SK-N-SH treated with all-trans-retinoic acid at 6 μM for 48 hours (cell line): ENCODE data around the gene FMO4.

Experiments
- ATAC-seq: fragments of 200-7000 bp; cut with Tn5 transposase; 3 replicates; pipeline ENCODE4 v1.9.1; 2020; ENCODE audit warnings: mild to moderate bottlenecking, moderate library complexity
- ARNTL ChIP-seq: fragments of 450-650 bp; formaldehyde crosslinking; IDR thresholded peaks from 2 replicates; pipeline ENCODE4 v1.5.0; 2020; ENCODE audit warnings: low read depth, mild to moderate bottlenecking, moderate library complexity, borderline replicate concordance
- CREB5 ChIP-seq: fragments of 250-450 bp; sonication (Bioruptor Pico); IDR thresholded peaks from 2 replicates; pipeline ENCODE4 v1.5.1; 2020; ENCODE audit warnings: low read depth, mild to moderate bottlenecking, moderate library complexity
- CSDC2 ChIP-seq: fragments of 250-450 bp; sonication (Bioruptor Pico); IDR thresholded peaks from 2 replicates; pipeline ENCODE4 v1.5.0; 2020; ENCODE audit warnings: mild to moderate bottlenecking, moderate library complexity
- ESRRG ChIP-seq: fragments of 250-450 bp; sonication (Bioruptor Pico); IDR thresholded peaks from 2 replicates; pipeline ENCODE4 v1.6.1; 2021; ENCODE audit warnings: mild to moderate bottlenecking
- ISL1 ChIP-seq: fragments of 250-450 bp; sonication (Bioruptor Pico); IDR thresholded peaks from 2 replicates; pipeline ENCODE4 v2.1.2; 2022; ENCODE audit warnings: mild to moderate bottlenecking, moderate library complexity
- OSR1 ChIP-seq: fragments of 250-450 bp; sonication (Bioruptor Pico); IDR thresholded peaks from 2 replicates; pipeline ENCODE4 v1.8.0; 2022; ENCODE audit warnings: moderate library complexity, mild to moderate bottlenecking, inconsistent platforms
- PPARA ChIP-seq: fragments of 250-450 bp; sonication (Bioruptor Pico); IDR thresholded peaks from 2 replicates; pipeline ENCODE4 v1.5.0; 2020; ENCODE audit warnings: mild to moderate bottlenecking, borderline replicate concordance
- RARB ChIP-seq: fragments of 250-450 bp; sonication (Bioruptor Pico); IDR thresholded peaks from 2 replicates; pipeline ENCODE4 v1.8.0; 2021; ENCODE audit warnings: mild to moderate bottlenecking, moderate library complexity
- SNAI2 ChIP-seq: fragments of 250-450 bp; sonication (Bioruptor Pico); IDR thresholded peaks from 2 replicates; pipeline ENCODE4 v1.5.0; 2020; ENCODE audit warnings: mild to moderate bottlenecking, moderate library complexity
- TCF4 ChIP-seq: fragments of 250-450 bp; sonication (Bioruptor Pico); IDR thresholded peaks from 2 replicates; pipeline ENCODE4 v1.8.0; 2021; ENCODE audit warnings: mild to moderate bottlenecking, moderate library complexity, borderline replicate concordance
- TOX ChIP-seq: fragments of 250-450 bp; sonication (Bioruptor Pico); IDR thresholded peaks from 2 replicates; pipeline ENCODE4 v1.8.0; 2021; ENCODE audit warnings: mild to moderate bottlenecking, moderate library complexity, borderline replicate concordance
- TSHZ2 ChIP-seq: fragments of 250-450 bp; sonication (Bioruptor Pico); IDR thresholded peaks from 2 replicates; pipeline ENCODE4 v1.5.0; 2020; ENCODE audit warnings: mild to moderate bottlenecking, moderate library complexity
- ZC3H10 ChIP-seq: fragments of 250-450 bp; sonication (Bioruptor Pico); IDR thresholded peaks from 2 replicates; pipeline ENCODE4 v1.5.1; 2021; ENCODE audit warnings: mild to moderate bottlenecking, moderate library complexity
- ZFP3 ChIP-seq: fragments of 250-450 bp; sonication (Bioruptor Pico); IDR thresholded peaks from 2 replicates; pipeline ENCODE4 v1.5.0; 2020; ENCODE audit warnings: mild to moderate bottlenecking, moderate library complexity
- ZFP30 ChIP-seq: fragments of 450-650 bp; formaldehyde crosslinking; IDR thresholded peaks from 2 replicates; pipeline ENCODE4 v1.5.0; 2022; ENCODE audit warnings: mild to moderate bottlenecking, moderate library complexity
- ZNF70 ChIP-seq: fragments of 450-650 bp; formaldehyde crosslinking; IDR thresholded peaks from 2 replicates; pipeline ENCODE4 v1.5.0; 2020; ENCODE audit warnings: mild to moderate bottlenecking, moderate library complexity
- ZNF8 ChIP-seq: fragments of 450-650 bp; formaldehyde crosslinking; IDR thresholded peaks from 2 replicates; pipeline ENCODE4 v1.5.0; 2020; ENCODE audit warnings: mild to moderate bottlenecking, moderate library complexity
- TF ChIP-seq, protein P1 (sequence below): fragments of 250-450 bp; sonication (Bioruptor Pico); IDR thresholded peaks from 2 replicates; pipeline ENCODE4 v1.8.0; 2020; ENCODE audit warnings: mild to moderate bottlenecking, moderate library complexity, borderline replicate concordance
- TF ChIP-seq, protein P2 (sequence below): fragments of 250-450 bp; sonication (Bioruptor Pico); IDR thresholded peaks from 2 replicates; pipeline ENCODE4 v1.8.0; 2021; ENCODE audit warnings: low read depth, mild to moderate bottlenecking, moderate library complexity, borderline replicate concordance
- TF ChIP-seq, protein P3 (sequence below): fragments of 250-450 bp; sonication (Bioruptor Pico); IDR thresholded peaks from 2 replicates; pipeline ENCODE4 v1.5.1; 2021; ENCODE audit warnings: mild to moderate bottlenecking, moderate library complexity

The FMO4 gene

DNA sequence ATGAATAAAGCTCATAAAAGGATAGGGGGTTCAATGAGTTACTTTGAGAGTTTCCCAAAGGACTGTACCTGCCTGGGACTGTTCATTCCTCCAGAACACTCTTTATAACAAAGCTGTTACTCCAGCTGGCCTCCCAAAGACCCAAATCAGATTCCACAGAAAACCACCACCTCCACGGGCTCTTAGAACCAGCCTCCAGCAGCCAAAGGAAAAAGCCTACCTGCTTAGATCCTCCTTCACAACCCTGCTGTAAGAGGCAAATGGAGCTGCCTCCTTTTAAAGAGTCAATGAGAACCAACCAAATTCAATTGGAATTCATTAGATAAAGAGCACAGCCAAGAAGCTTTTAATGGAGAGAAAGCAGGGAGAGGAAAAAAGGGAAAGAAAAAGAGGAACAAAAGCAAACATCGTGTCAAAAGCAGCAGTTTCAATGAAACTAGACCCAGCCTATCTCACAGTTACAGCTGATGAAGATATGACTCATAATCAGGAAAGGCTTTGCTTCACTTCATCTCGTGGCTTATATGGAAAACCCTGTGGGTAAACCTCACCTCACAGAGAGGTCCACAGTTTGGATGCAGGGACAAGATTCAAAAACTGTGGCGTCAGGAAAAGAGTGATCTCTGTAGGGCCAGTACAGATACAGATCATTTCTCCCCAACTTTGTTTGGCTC, 27.8 kb upstream of the FMO4 start:
- no peak for TF ChIP-seq ZNF8 (CRISPR knock-in tag)
- no peak for TF ChIP-seq TCF4
- TF ChIP-seq TOX: no peak
- no peak for TF ChIP-seq ARNTL (CRISPR knock-in tag)
- no peak for TF ChIP-seq TSHZ2
- TF ChIP-seq CSDC2: no peak
- TF ChIP-seq, protein P1, sequence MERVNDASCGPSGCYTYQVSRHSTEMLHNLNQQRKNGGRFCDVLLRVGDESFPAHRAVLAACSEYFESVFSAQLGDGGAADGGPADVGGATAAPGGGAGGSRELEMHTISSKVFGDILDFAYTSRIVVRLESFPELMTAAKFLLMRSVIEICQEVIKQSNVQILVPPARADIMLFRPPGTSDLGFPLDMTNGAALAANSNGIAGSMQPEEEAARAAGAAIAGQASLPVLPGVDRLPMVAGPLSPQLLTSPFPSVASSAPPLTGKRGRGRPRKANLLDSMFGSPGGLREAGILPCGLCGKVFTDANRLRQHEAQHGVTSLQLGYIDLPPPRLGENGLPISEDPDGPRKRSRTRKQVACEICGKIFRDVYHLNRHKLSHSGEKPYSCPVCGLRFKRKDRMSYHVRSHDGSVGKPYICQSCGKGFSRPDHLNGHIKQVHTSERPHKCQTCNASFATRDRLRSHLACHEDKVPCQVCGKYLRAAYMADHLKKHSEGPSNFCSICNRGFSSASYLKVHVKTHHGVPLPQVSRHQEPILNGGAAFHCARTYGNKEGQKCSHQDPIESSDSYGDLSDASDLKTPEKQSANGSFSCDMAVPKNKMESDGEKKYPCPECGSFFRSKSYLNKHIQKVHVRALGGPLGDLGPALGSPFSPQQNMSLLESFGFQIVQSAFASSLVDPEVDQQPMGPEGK (CRISPR knock-in tag): no peak
- no peak for TF ChIP-seq CREB5 (CRISPR knock-in tag)
- no peak for TF ChIP-seq ISL1 (CRISPR knock-in tag)
- no peak for TF ChIP-seq RARB (CRISPR knock-in tag)
- no peak for TF ChIP-seq OSR1 (CRISPR knock-in tag)
- TF ChIP-seq ZFP30 (CRISPR knock-in tag): no peak
- no peak for TF ChIP-seq PPARA (CRISPR knock-in tag)
- TF ChIP-seq, protein P2, sequence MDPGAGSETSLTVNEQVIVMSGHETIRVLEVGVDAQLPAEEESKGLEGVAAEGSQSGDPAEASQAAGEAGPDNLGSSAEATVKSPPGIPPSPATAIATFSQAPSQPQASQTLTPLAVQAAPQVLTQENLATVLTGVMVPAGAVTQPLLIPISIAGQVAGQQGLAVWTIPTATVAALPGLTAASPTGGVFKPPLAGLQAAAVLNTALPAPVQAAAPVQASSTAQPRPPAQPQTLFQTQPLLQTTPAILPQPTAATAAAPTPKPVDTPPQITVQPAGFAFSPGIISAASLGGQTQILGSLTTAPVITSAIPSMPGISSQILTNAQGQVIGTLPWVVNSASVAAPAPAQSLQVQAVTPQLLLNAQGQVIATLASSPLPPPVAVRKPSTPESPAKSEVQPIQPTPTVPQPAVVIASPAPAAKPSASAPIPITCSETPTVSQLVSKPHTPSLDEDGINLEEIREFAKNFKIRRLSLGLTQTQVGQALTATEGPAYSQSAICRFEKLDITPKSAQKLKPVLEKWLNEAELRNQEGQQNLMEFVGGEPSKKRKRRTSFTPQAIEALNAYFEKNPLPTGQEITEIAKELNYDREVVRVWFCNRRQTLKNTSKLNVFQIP (CRISPR knock-in tag): no peak
- ATAC-seq: peak; percentile 54; the same call in 2 of the 3 replicates

DNA sequence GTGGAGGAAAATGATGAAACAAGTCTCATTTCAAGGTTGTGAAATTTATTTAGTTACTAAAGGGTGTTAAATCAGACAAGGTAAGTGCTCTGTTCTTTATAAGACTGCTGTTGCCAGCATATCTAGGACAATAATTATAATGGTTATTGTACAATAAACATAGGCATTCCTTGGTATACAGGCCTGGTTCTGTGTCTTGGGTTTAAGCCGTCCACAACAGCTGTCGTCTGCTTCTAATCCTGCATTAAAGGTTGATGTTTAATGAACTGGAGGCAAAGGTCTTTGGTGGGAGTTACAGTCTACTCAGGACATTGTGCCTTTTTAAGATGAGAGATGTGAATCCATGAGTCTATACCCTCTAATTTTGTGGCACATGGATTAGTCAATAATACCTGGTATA, 23.4 kb upstream of the FMO4 start:
- TF ChIP-seq TSHZ2 (no peak), ZC3H10 (CRISPR knock-in tag) (no peak), TOX (no peak), ESRRG (CRISPR knock-in tag) (no peak), OSR1 (CRISPR knock-in tag) (no peak), CSDC2 (no peak)
- ATAC-seq: no peak

GRCh38 chr1:171292799-171293198, 21.2 kb upstream of the FMO4 start:
- peak; percentile 87 for ATAC-seq
- no peak for TF ChIP-seq ZNF8 (CRISPR knock-in tag)
- no peak for TF ChIP-seq ZNF70 (CRISPR knock-in tag)
- TF ChIP-seq, protein P1 (CRISPR knock-in tag): no peak
- no peak for TF ChIP-seq ZFP3 (CRISPR knock-in tag)
- TF ChIP-seq ESRRG (CRISPR knock-in tag): no peak
- no peak for TF ChIP-seq CSDC2
- TF ChIP-seq TCF4: no peak
- TF ChIP-seq, protein P3, sequence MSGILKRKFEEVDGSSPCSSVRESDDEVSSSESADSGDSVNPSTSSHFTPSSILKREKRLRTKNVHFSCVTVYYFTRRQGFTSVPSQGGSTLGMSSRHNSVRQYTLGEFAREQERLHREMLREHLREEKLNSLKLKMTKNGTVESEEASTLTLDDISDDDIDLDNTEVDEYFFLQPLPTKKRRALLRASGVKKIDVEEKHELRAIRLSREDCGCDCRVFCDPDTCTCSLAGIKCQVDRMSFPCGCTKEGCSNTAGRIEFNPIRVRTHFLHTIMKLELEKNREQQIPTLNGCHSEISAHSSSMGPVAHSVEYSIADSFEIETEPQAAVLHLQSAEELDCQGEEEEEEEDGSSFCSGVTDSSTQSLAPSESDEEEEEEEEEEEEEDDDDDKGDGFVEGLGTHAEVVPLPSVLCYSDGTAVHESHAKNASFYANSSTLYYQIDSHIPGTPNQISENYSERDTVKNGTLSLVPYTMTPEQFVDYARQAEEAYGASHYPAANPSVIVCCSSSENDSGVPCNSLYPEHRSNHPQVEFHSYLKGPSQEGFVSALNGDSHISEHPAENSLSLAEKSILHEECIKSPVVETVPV (CRISPR knock-in tag): no peak
- no peak for TF ChIP-seq SNAI2
- no peak for TF ChIP-seq TOX
- TF ChIP-seq TSHZ2: no peak
- no peak for TF ChIP-seq RARB (CRISPR knock-in tag)
